Body of pancreas (tissue), 4 donors: Measurements from ENCODE around the gene KIF16B. TPM values are rescaled to one million over a fixed set of nuclear protein-coding genes. Genes with fewer than 3 reads are reported as not detected.

ENCODE experiments used
- ATAC-seq: fragments of 150-250 bp; one replicate; pipeline ENCODE4 v1.9.1; 2016
- DNase-seq, 4 donors: peaks; one replicate each; pipeline ENCODE4 v3.0.0-alpha.2; 2019
- H3K27ac ChIP-seq, 4 donors: fragments of 200-600 bp; sonication (generic); 1 replicate in 3 of 4; 2 replicates in 1 of 4; pipeline versions ENCODE4 v1.5.1 to v1.6.1; 2016 to 2019; ENCODE audit warnings: mild to moderate bottlenecking in 1 of 4, mixed read lengths in 1 of 4, moderate library complexity in 1 of 4
- H3K27me3 ChIP-seq, 2 donors: fragments of 200-600 bp; sonication (generic); one replicate each; pipeline ENCODE4 v1.6.0; 2016; ENCODE audit warnings: mild to moderate bottlenecking in 1 of 2
- H3K36me3 ChIP-seq, 2 donors: fragments of 200-600 bp; sonication (generic); replicated peaks in 1 of 2; 2 replicates each; pipeline ENCODE4 v1.5.1; 2016; ENCODE audit warnings: low read depth in 2 of 2; ENCODE audit not compliant: insufficient read depth in 1 of 2
- H3K4me1 ChIP-seq: fragments of 200-600 bp; sonication (generic); one replicate; pipeline ENCODE4 v1.6.0; 2016
- H3K4me3 ChIP-seq, 2 donors: fragments of 200-600 bp; sonication (generic); 1 replicate in 1 of 2; 2 replicates in 1 of 2; pipeline ENCODE4 v1.5.1; 2016 to 2019
- H3K9me3 ChIP-seq, 3 donors: fragments of 200-600 bp; sonication (generic); 1 replicate in 2 of 3; 2 replicates in 1 of 3; pipeline ENCODE4 v1.5.1; 2016
- POLR2A ChIP-seq, 3 donors: fragments of 450-650 bp; IDR thresholded peaks; one replicate each; pipeline ENCODE4 v1.6.1; 2016; ENCODE audit warnings: antibody characterized with exemption in 3 of 3, mild to moderate bottlenecking in 2 of 3
- whole genome bisulfite sequencing, 2 donors: methylation state at CpG; one replicate each; pipeline ENCODE4 v1.1.5; 2017; 5-methylcytosine and 5-hydroxymethylcytosine counted together
- intact Hi-C: fragments of 100-400 bp; cut with DNase I; formaldehyde crosslinking; loops from one replicate; pipeline ENCODE4 v1.15.1; 2023
- total RNA-seq, 2 donors: library from RNA; depleted of rRNA; stranded (reverse); fragments of >200 nt; gene quantifications; one replicate each; pipeline ENCODE4 v1.1.0, GENCODE V29; 2016
- TF ChIP-seq, protein P1 (sequence below), 7 experiments: fragments of 450-650 bp in 4 of 7; fragments of 200-600 bp in 3 of 7; sonication (generic) in 3 of 7; IDR thresholded peaks; one replicate each; pipeline ENCODE4 v1.5.1; 2016 to 2019; ENCODE audit warnings: antibody characterized with exemption in 7 of 7

The KIF16B gene
- total RNA-seq, 2 donors from 2014 or later = 13.7 to 55.0 TPM

DNA sequence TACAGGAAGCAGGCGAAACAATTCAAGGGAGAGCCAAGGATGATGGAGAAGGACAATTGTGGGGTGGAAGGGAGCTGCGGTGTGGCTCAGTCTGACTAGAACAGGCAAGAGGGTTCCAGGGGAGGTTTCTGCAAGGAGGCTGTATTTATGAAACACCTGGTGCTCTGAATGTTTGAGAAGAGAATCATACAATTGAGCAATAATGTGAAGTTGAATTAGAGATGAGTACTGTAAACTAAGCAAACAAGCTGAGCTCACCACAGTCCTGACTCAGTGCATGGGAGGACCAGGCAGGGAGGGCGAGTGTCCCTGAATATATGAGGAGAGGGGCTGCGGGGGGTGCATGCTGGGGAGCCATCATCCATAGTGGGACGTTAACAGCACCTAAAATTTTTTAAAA, 279.7 kb downstream of the KIF16B start:
- H3K27ac ChIP-seq = no peak overlapping the region
- DNase-seq (no peak), ATAC-seq (no peak)
- no peaks in the 10 kb centered on the region for H3K4me1 ChIP-seq
- WGBS, 2 donors = 83 to 95% methylated on average over 5 of the region's 5 CpGs
- no peaks in the 10 kb centered on the region for H3K36me3 ChIP-seq
- H3K9me3 ChIP-seq = no peaks in the 10 kb centered on the region
- TF ChIP-seq POLR2A (IDR thresholded peaks at IDR 0.05) = no peak
- TF ChIP-seq, protein P1, sequence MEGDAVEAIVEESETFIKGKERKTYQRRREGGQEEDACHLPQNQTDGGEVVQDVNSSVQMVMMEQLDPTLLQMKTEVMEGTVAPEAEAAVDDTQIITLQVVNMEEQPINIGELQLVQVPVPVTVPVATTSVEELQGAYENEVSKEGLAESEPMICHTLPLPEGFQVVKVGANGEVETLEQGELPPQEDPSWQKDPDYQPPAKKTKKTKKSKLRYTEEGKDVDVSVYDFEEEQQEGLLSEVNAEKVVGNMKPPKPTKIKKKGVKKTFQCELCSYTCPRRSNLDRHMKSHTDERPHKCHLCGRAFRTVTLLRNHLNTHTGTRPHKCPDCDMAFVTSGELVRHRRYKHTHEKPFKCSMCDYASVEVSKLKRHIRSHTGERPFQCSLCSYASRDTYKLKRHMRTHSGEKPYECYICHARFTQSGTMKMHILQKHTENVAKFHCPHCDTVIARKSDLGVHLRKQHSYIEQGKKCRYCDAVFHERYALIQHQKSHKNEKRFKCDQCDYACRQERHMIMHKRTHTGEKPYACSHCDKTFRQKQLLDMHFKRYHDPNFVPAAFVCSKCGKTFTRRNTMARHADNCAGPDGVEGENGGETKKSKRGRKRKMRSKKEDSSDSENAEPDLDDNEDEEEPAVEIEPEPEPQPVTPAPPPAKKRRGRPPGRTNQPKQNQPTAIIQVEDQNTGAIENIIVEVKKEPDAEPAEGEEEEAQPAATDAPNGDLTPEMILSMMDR (IDR thresholded peaks at IDR 0.05) = no peak
- intact Hi-C loops = no loop called here
- no peaks in the 10 kb centered on the region for H3K27me3 ChIP-seq
- H3K4me3 ChIP-seq = no peak overlapping the region

- Histone ChIP-seq H3K4me3 (no peak overlapping the region), H3K9me3 (no peaks in the 10 kb centered on the region), H3K27ac (no peak overlapping the region), H3K4me1 (no peaks in the 10 kb centered on the region), H3K27me3 (no peaks in the 10 kb centered on the region), H3K36me3 (no peaks in the 10 kb centered on the region)
- intact Hi-C loops = no loop called here
- ATAC-seq = no peak
- WGBS, 2 donors = 87 to 92% methylated on average over 4 of the region's 4 CpGs
- TF ChIP-seq, protein P1 (IDR thresholded peaks at IDR 0.05) = no peak
- TF ChIP-seq POLR2A (IDR thresholded peaks at IDR 0.05) = no peak
- no peak for DNase-seq
Observed at GRCh38 chr20:16292226-16292880, 280.9 kb downstream of the KIF16B start.

DNA sequence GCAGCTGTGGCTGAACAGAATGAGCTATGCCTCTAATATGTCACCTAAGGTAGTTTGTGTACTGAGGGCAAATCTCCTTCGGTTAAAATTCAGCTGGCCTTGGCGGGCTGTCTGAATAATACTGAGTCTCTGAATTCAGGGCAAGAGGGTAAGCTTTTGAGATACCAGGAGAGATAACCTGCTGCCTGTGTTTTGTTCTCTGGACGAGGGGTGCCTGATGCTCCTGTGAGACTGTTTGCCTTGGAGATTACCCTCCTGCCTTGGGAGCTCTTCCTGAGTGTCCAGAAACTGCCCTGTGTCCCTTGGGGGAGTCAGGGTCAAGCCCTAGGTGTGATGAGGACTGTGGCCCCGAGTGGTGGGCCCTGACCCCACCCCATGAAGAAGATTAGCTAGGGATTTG, 282.9 kb downstream of the KIF16B start:
- ATAC-seq = no peak
- Histone ChIP-seq H3K4me1 (no peaks in the 10 kb centered on the region), H3K9me3 (no peaks in the 10 kb centered on the region), H3K27me3 (no peaks in the 10 kb centered on the region), H3K4me3 (no peak overlapping the region), H3K27ac (no peak overlapping the region), H3K36me3 (no peaks in the 10 kb centered on the region)
- TF ChIP-seq, protein P1 (IDR thresholded peaks at IDR 0.05) = no peak
- no peak for TF ChIP-seq POLR2A (IDR thresholded peaks at IDR 0.05)
- intact Hi-C loops = no loop called here
- DNase-seq = no peak
- WGBS, 2 donors = 61 to 66% methylated on average over 4 of the region's 4 CpGs

DNA sequence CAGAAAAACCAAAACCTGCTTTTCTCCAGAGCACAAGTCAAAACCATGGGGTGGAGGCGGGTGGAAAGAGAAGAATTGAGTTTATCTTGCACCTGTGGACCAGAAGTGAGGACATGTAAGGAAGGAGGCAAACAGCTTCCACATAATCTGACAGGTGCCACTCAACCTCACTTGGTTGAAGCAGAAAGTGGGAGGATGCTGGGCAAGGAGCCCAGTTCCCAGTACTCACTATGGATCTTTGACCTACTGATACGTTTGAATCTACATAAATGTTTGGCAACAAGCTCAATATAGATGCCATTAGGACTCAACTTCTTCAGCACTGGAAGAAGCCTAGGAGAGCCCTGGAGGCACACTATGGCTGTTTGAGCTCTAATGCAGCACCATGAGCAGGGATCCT, 285.5 kb downstream of the KIF16B start:
- H3K9me3 ChIP-seq = no peaks in the 10 kb centered on the region
- intact Hi-C loops = no loop called here
- no peak for ATAC-seq

More for the DNA sequence above, 285.5 kb downstream of the KIF16B start:
- WGBS, 2 donors = 66 to 80% methylated on average over 2 of the region's 2 CpGs
- no peak for DNase-seq
- no peaks in the 10 kb centered on the region for H3K27me3 ChIP-seq
- TF ChIP-seq, protein P1 (IDR thresholded peaks at IDR 0.05) = no peak
- TF ChIP-seq POLR2A (IDR thresholded peaks at IDR 0.05) = no peak
- no peaks in the 10 kb centered on the region for H3K36me3 ChIP-seq
- no peak overlapping the region for H3K27ac ChIP-seq
- no peaks in the 10 kb centered on the region for H3K4me1 ChIP-seq
- no peak overlapping the region for H3K4me3 ChIP-seq
